Measurements from ENCODE around the gene SNAPC4.
A peak's percentile ranks its signal among the peaks of the same experiment; 100 is the strongest.
"Not testable (repeated sequence)": the region's sequence is repeated elsewhere in the genome, so short reads cannot be mapped to it uniquely, and the experiment has no call there.

Gene SNAPC4

DNA sequence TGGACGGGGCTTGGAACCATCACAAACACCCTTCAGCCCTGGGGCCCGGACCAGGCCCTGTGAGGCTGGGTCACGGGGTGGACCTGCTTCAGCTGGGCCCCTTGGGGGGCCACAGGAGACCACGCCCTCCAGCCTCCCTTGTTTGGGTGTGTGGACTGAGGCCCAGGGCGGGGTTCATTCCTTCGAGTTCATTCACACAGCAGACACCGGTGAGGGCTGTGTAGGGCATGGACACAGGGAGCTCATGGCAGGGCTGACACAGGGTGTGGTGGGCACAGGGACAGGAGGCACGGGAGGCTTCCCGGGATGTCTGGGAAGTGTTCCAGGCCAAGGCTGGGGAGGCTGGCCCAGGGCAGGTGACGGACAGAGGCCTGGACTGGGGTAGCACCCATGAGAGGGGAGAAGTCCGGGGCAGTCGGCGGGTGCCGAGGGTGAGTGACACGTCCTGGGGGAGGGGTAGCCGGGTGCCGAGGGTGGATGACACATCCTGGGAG, 45.3 kb downstream of the SNAPC4 start:
- DNase-seq, result no peak

DNA sequence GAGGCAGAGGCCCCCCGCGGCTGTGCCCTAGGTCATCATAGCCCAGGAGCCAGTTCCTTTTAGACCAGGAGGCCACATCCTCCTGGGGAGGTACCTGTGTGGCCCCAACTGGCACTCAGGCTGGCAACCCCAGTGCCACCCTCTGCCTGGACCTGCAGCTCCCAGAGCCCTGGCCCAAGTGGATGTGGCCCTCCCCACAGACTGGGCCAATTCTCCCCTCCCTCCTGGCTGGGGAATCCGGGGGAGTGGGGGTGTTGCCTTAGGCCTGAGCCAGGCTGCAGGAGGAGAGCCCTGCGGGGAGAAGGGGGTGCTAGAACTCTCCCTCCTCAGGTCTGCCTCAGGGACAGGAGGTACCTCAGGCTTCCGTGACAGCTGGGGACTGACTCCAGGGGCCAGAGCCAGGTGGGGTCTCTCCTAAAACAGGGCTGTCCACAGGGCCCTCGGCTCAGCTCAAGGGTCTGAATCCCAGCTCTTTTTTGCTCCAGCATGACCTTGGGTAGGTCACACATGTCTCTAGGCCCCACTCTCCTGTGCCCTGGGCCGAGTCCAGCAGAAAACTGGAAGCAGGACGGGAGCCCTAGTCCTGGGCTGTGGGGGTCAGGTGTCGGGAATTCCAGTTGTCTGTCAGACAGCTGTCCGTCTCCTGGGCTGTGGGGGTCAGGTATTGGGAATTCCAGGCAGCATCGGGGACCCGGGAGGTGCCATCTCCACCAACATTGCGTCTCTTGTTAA, 46.0 kb downstream of the SNAPC4 start:
- DNase-seq, result no peak

DNA sequence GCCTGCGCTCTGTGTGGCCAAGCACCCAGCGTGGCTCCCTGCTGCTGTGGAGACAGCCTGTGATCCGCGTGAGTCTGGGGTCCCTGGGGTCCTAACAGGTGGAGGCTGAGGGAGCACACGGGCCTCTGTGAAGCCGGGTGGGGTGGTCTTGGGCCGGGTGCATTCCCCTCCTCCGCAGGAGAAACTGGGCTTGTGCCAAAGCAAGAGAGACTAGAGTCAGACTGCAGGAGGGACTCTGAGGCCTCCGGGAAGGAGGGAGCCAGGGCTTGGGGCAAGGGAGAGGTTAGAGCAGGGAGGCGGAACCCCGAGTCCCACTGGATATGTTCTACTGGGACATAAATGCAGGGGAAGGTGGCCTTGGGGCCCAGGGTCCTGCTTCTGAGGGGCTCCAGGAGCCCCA, 46.9 kb downstream of the SNAPC4 start:
- DNase-seq, result no peak

DNA sequence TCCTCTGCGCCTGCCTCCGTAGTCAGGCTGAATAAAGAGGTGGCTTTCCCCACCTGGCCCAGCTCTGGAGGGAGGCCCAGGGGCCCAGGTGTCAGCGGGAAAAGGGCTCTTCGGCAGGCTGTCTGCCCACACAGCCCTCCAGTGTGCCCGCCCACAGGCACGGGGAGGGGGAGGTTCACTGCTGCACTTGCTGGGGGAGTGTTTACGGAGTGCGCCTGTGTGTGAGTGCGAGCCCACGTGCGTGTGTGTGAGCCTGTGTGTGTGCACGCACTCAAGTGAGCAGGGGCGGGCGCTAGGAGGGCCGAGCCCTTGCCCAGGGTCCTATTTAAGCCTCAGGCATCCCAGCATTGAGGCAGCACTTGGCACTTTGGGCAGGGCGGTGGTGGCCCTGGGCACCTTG, 47.3 kb downstream of the SNAPC4 start:
- DNase-seq, result peak; percentile 59

DNA sequence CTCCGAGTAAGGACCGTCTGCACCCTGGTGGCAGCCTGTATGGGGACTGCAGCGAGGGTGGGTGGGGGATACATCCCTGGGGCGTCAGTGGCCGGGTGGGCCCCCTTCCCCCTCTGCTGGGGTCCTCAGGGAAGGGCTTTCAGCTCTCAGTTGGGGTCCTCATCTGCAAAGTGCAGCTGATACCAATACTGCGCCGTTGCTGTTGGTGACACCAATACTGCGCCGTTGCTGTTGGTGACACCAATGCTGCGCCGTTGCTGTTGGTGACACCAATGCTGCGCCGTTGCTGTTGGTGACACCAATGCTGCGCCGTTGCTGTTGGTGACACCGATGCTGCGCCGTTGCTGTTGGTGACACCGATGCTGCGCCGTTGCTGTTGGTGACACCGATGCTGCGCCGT, 48.1 kb downstream of the SNAPC4 start:
- not testable (repeated sequence) for DNase-seq

DNA sequence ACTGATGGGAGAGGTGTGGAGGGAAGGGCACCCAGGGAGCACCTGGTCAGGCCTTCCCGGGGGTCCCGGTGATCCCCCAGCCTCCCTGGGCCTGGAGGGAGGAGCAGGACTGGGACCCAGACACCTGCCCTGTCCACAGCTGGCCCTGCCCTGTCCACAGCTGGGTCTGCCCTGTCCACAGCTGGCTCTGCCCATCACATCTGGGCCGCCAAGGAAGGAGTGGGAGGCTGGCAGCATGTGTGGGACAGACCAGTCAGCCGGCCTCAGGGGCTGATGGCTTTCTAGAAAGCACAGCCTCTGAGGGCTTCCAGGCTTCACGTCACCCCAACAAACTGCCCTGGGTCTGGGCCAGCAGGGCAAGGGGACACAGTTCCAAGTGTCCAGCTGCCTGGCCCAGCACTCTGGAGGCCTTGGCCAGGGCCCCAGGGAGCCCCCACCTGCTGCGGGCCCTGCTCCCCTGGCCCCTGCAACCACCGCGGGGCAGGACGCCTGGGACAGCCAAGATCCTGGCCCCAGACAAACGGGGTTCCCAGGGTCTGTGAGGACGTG, 48.6 kb downstream of the SNAPC4 start:
- DNase-seq, result no peak

All from DMS79 treated with DMSO at 0.1 percent for 48 hours (cell line).